Measurements from ENCODE around the gene ZNF24.

ZNF24 gene

GRCh38 chr18:35352778-35353177 is 8.6 kb upstream of the ZNF24 start:
- FAIRE-seq, result no peak

DNA sequence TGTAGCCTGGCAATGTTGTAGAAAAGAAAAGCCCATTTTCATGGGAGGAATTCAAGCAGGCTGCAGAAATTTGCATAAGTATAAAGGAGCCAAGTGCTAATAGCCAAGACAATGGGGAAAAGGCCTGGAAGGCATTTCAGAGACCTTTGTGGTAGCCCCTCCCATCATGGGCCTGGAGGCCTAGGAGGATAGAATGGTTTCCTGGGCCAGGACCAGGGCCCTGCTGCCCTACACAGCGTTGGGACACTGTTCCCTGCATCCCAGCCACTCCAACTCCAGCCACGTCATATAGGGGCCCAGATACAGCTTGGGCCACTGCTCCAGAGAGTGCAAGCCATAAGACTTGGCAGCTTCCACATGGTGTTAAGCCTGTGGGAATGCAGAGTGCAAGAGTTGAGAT is 8.1 kb upstream of the ZNF24 start:
- no peak for FAIRE-seq

DNA sequence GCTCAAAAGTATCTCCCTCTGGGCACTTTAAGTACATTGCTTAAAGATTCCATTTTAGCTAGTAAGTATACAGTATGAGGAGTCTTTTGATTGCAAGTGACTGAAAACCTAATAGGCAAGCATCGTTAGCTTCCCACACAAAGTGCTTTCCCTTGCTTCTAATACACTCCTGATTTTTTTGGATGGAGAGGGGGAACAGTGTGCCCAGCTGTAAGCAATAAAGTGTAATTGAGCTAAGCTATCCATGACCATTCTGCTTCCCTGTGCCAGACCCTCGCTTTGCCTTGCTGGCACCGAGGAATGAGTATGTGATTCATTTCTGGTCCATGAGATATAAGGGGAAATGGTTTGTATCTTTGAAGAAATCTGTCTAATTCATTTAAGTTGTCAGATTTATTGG is 3.8 kb upstream of the ZNF24 start:
- FAIRE-seq, result no peak

DNA sequence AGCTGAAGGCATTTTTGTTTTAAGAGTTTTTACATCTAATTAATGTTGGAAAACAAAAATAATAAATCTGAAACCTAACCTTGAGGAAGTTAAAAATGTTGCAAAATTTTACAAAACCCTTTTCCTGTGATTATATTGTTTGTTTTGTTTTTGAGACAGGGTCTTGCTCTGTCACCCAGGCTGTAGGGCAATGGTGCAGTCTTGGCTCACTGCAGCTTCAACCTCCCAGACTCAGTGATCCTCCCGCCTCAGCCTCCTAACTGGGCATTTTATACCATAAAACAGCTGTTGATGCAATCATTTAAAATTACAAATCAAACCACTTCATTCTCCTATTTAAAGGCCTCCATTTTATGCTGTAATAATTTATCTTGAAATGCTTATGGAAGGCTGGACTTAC is 1.7 kb upstream of the ZNF24 start:
- FAIRE-seq, result no peak

GRCh38 chr18:35345460-35345921 is 1.3 kb upstream of the ZNF24 start:
- FAIRE-seq, result no peak

DNA sequence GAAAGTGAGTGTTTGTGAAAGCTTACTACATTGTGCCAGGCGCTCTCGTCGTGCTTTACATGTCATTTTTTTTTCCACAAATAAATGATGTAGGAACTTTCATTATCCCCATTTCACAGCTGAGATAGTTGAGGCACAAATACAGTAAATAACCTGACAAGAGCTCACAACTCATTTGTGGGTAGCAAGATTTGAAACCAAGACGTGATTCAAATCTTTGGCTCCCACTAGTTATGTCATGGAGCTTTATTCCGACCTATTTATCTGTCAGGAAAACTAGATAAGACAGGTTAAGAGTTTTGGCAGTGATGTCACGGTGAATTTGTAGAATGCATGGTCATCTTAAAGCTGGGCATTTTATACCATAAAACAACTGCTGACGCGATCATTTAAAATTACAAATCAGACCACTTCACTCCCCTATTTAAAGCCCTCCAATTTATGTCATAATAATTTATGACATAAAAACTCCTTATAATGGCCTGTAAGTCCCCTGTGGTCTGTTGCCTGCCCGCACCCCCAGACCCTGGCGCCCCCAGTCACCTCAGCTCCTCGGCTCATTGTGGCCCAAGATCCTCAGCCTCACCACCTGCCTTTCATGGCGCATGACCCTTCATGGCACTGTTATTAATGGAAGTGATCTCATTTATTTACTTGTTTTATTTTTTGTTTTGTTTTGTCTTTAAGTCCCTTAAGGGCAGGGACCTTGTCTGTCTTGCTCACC is 678 bp upstream of the ZNF24 start:
- FAIRE-seq, result no peak

GRCh38 chr18:35343488-35343935 is 708 bp downstream of the ZNF24 start:
- no peak for FAIRE-seq

GRCh38 chr18:35337286-35337685 is 6.9 kb downstream of the ZNF24 start:
- no peak for FAIRE-seq

GRCh38 chr18:35335866-35336265 is 8.4 kb downstream of the ZNF24 start:
- no peak for FAIRE-seq

DNA sequence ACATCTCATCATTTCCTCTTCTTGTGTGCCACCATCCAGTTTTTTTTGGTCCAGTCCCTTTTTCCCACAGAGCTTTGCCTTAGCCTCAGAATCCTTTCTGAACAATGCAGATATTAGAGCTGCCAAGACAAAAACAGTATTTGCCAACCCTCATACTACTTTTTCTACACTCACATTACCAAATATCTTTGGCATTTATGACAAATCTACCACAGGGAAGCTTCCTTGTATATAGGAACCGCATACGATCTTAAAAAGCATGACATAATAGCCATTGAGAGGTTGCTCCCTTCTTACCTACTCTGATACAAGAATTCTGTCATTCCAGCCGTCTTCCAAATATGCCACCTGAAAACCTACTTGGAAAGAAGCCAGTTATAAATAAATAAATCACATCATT is 9.4 kb downstream of the ZNF24 start:
- FAIRE-seq, result no peak

DNA sequence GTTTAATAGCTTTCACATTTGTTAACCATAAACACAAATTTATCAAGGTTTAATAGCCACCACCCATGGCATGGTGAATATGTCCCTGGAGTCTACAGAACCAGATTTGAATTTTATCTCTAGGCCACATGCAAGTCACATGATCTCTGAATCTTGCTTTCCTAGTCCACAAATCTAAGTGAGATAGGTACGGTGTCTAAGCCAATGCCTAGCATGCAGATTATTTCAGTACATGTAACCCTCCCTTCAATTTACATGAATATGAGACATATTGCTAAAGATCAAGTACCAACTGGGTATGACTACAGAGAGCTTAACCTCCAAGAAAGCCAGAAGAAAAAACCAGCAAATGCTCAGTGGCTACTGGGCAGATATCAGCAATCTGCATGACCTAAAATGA is 10.0 kb downstream of the ZNF24 start:
- FAIRE-seq, result no peak

- FAIRE-seq, result no peak
These were observed 12.7 kb downstream of the ZNF24 start for GRCh38 chr18:35331367-35332087.

DNA sequence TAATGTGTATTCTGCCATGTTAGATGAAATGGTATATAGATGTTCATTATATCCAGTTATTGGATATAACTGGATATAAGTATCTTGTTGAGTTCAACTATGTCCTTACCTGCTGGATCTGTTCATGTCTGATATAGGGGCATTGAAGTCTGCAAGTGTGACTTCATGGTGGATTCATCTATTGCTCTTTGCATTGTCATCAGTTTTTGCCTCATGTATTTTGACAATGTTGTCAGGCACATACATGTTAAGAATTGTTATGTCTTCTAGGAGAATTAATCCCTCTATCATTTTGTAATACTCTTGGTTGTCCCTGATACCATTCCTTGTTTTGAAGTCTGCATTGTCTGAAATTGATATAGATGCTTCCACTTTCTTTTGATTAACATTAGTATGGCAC is 15.4 kb downstream of the ZNF24 start:
- FAIRE-seq, result no peak

DNA sequence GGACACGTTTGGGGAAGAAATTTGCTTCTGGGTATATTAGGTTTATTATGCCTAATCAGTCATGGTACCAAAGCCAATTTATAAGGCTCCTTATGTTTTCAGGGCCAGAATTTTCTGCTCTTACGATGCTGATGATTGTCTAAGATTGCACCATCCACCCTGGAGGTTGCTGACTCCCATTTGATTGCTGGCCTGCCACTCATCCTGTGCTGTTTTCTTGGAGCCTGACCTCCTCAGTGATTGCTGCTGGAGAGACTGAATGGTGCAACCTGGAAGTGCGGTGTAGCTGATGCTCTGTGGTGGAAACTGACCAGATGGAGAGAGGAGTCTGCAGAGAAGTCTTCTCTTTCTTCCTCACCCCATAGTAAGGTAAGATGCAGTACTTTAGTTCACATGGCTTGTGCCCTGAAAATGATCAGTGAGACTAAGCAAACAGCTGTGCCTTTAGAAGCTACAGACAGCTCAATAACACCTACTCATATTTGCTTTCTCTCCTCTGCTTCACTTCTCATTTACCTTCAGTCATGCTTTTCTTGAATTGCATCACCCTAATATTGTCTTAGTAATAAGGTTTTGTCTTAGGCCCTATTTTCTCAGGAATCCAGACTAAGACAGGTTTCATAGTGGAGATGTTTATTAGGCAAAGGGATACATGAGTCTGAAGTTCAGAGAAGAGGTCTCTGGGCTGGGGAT is 17.4 kb downstream of the ZNF24 start:
- no peak for FAIRE-seq

DNA sequence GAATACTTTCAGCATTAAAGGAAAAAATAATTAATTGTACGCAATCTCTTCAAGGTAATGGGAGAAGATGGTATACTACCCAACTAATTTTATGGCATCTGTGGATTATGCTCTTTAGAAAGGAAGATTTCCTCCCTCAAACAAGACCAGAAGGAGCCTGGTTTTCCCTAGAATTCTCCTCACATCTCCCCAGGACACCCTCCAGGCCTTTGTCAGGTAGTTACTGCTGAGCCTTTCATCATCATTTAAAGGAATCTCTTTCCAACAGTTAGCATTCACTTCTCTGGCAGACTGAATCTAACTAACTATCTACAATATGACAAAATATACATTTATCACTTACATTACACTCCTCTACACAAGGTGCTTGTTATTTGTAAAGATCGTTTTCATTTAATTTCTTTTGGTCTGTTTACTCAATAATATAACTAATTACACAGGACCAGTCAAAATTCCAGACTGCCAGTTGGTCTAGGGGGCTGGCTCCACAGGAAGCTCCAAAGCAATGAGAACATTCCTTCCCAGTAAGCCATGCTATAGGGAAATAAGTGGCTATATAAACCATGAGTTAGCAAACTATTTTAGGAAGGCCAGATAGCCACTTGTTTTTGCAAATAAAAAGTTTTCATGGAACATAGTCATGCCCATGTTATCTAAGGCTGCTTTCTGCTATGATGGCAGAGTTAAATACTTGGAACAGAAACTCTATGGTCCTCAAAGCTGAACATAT is 19.1 kb downstream of the ZNF24 start:
- FAIRE-seq, result no peak

DNA sequence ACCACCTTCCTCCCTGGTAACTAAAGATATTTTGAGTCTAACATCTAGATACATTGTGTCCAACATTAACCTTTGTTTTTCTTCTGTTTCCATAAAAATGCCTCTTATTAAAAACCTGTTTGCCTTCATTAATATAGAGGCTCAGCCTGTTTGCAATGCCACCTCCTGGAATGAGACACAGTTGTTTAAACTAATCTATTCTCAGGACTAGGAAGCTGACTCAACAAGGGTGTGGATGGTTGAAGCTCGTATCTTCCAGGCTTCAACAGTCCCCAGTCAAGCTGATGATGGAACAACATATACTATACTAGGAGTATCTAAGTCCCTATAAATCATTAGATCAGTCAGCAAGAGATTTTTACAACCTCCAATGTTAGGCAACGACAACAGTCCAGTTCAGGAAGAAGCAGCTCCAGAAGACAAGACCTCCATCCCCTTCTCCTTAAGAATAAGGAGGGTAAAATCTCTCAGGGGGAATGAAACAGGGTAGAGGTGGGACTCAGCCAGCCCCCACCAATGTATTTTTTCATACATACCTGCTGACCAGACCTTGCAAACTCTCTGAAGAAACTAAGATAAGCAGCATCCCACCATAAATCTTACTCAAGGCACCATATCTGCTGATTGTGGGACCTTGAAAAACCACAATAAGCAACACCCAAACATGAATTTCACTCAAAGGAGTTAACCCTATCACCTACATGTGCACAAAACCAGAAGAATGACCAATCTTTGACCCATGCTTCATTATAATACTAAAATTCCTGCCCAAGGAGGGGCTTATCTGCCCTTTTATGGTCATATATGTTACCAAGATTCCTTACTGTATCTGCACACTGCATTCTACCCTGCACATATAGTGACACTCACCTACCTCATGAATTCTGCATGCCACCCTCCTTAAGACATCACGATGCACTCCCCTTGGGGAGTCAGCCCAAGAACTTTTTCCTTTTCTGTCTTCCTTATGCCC is 21.4 kb downstream of the ZNF24 start:
- no peak for FAIRE-seq

- FAIRE-seq, result no peak
These were observed 32.7 kb downstream of the ZNF24 start for GRCh38 chr18:35311496-35311895.

DNA sequence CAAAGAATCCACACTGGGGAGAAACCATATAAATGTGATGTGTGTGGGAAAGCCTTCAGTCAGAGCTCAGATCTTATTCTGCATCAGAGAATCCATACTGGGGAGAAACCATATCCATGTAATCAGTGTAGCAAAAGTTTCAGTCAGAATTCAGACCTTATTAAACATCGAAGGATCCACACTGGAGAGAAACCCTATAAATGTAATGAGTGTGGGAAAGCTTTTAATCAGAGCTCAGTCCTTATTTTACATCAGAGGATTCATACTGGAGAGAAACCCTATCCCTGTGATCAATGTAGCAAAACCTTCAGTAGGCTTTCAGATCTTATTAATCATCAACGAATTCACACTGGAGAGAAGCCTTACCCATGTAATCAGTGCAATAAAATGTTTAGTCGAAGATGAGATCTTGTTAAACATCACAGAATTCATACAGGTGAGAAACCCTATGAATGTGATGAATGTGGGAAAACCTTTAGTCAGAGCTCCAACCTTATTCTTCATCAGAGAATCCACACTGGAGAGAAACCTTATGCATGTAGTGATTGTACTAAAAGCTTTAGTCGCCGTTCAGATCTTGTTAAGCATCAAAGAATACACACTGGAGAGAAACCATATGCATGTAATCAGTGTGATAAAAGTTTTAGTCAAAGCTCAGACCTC is 37.5 kb downstream of the ZNF24 start:
- no peak for FAIRE-seq

DNA sequence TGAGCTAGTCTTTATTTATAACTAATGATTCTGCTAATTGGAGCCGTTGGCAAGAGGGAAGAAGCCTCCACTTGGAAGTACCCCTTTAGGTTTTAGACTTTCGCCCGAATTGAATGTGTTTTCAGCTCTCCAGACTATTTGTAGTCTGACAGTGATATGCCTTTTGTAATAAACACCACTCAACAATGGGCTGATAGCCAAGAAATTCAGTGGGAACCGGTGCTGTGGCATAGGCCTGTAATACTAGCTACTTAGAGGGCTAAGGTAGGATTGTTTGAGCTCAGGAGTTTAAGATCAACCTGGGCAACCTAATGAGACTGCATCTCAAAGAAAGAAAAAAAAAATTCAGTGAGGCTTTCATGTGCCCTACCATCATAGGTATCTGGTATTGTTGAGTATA is 40.6 kb downstream of the ZNF24 start:
- FAIRE-seq, result no peak

DNA sequence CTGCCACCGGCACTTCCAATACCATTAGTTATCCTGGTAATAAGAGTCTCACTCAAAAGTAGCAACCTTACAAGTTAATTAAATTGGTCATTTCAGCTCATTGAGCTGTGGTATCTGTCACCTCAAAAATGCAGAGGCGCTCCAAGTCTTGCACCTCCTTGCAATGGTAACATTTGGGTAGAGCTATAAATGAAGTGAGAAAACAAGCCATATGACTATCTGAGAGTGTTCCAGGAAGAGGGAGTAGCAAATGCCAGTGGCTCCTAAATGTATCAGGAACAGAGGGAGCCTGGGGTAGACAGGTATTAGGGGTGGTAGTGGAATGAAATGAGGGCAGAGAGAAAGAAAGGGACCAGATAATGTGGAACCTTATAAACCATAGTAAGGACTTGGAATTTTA is 48.2 kb downstream of the ZNF24 start:
- FAIRE-seq, result no peak

DNA sequence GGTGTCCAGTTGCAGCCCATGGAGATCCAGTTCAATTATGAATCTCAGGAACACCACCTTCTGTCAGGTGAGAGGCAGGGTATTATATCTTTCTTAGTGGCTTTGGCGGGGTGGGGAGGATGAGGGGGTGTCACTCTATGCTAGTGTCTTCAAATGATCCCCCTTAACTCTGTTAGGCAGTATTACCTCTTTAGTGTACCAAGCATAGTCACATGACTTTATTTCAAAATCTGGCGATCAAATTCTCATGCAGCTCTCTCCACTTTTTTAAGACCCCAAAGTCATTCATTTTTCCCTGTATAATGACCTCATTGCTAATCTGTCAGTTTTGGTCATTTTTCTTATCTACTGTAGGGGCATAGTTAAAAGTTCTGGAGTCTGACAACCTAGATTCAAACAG is 53.1 kb downstream of the ZNF24 start:
- no peak for FAIRE-seq

All from endometrium (tissue), 2 donors.